GM12801 (cell line): ENCODE measurements around the gene LRRK1.

Experiments
- CTCF ChIP-seq: IDR thresholded peaks from one replicate; pipeline ENCODE4 v1.5.1; 2011; ENCODE audit warnings: control low read depth; ENCODE audit not compliant: insufficient read length; ENCODE audit errors: extremely low read depth

LRRK1 gene

GRCh38 chr15:101086394-101087171 is 167.4 kb downstream of the LRRK1 start:
- no peak for TF ChIP-seq CTCF

GRCh38 chr15:101087172-101087769 is 168.1 kb downstream of the LRRK1 start:
- TF ChIP-seq CTCF, result no peak

- TF ChIP-seq CTCF, result no peak
Observed at GRCh38 chr15:101088271-101088670, 169.1 kb downstream of the LRRK1 start.

DNA sequence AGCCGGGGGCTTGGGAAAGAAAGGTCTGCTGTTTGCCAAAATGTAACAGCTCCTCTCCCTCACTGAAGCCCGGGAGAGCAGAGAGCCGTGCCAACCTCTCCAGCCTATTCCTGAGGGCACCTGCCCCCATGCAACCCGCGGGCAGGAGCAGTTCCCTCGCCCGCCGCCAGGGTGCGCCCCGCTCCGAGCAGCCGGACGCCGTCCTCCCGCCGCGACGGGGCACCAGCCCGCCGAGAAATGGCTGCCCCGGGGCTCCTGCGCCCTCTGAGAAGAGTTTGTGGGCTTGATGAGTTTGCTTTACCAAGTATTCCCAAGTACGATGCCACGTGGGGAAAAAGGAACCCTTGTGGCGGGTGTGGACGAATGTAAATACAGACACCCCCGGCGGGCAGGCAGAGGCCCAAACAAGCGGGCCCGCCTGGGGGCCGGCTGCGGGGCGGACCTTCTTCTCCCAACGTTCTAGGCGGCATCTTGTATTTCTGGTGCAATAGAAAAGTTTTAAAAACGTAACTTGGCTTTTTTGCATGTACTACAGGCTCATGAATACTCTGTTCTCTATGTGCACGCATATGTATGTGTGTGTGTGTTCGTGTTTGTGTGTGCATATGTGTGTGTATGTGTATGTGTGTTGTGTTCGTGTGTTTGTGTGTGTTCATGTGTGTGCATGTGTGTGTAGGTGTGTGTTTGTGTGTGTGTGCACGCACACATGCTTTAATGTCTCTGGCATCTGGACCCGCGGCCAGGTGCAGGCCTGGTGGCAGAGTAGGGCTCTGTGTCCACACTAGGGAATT is 169.8 kb downstream of the LRRK1 start:
- TF ChIP-seq CTCF, result no peak

DNA sequence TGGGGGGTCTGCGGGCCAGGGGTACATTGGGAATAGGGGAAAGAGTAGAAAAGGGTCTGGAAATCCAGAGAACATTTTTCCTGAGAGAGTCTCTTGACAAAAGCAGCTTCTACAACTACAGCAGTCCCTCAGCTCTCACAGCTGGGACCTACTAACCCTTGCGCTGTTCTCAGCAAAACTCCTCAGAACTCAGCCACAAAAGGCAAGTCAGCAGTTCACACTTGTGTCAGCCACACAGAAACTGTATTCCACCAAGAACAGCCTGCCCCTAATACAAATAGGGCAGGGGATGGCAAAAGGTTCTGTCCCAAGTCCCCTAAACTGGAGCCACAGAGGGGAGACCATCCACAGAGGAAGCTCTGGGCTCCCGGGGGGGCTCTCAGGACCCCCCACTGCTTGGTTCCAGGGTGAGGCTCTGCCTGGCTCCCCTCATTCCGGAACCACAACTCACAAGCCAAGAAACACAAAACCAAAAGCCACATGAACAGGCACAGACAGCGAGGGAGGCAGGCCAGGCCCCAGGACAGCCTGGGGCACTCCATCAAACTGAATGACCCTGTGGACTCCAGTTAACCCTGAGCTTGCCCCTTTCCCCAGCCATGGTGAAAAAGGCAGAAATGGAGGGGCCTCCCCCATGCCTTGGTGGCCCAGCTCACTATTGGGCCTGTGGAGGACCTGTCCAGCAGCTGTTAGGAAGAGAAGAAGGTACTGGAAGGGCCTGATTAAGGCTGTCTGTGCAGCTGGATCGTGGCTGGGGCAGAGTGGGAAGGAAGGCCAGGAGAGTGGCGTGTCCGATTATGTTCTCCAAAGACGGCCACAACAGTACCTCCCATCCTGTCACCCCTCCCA is 170.6 kb downstream of the LRRK1 start:
- TF ChIP-seq CTCF, result no peak

DNA sequence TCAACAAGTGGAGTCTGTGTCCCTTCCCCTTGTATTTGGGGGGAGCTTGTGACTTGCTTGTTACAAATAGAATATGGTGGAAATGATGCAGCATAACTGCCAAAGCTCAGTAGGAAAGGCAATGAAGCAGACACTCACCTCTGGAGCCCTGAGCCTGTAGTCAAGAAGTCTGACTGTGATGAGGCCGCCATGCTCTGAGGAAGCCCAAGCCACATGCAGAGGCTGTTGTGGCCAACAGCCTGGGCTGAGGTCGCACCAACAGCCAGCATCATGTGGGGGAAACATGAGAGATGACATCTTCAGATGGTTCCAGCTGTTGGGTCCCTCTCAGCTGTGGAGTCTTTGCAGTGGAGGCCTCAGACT is 171.3 kb downstream of the LRRK1 start:
- TF ChIP-seq CTCF, result no peak
